B cell (primary cell): ENCODE data around the gene ARHGEF39. TPM values are rescaled to one million over a fixed set of nuclear protein-coding genes. Genes with fewer than 3 reads are reported as not detected.

Source experiments
- ATAC-seq: fragments of 200-7000 bp; cut with Tn5 transposase; one replicate; pipeline ENCODE4 v1.10.0; 2021; ENCODE audit warnings: low read depth, mild to moderate bottlenecking, moderate number of reproducible peaks, moderate library complexity
- CTCF ChIA-PET: fragments of 350-600 bp; sonication (Branson Sonifier 250); formaldehyde crosslinking; loops from one replicate; lab custom pipeline; 2021; ENCODE audit warnings: antibody characterized with exemption, inconsistent platforms; lab: Charles Lee
- POLR2A ChIA-PET: fragments of 350-600 bp; sonication (Branson Sonifier 250); formaldehyde crosslinking; loops from one replicate; lab custom pipeline; 2021; ENCODE audit warnings: antibody characterized with exemption; lab: Charles Lee
- DNase-seq: peaks from one replicate; pipeline ENCODE4 v3.0.0; 2013
- H2AFZ ChIP-seq: 2 replicates; pipeline ENCODE4 v1.6.1; 2012; ENCODE audit warnings: mild to moderate bottlenecking, low read depth, low read length; ENCODE audit not compliant: insufficient read depth, poor library complexity, severe bottlenecking
- H3K27ac ChIP-seq, 2 donors: 1 replicate in 1 of 2; 2 replicates in 1 of 2; pipeline ENCODE4 v1.5.1; 2012 to 2013; ENCODE audit warnings: low read length in 2 of 2, mild to moderate bottlenecking in 2 of 2, moderate library complexity in 1 of 2
- H3K27me3 ChIP-seq, 4 experiments: fragments of 200-600 bp in 1 of 4; sonication (generic) in 1 of 4; replicated peaks in 1 of 4; 1 replicate in 2 of 4; 2 replicates in 2 of 4; pipeline versions ENCODE4 v1.6.1 to v1.7.0; 2013 to 2016; ENCODE audit warnings: low read length in 3 of 4, mild to moderate bottlenecking in 2 of 4, mixed read lengths in 1 of 4, moderate library complexity in 1 of 4; ENCODE audit not compliant: insufficient read depth in 4 of 4, control insufficient read depth in 3 of 4; ENCODE audit errors: control extremely low read depth in 1 of 4
- H3K36me3 ChIP-seq, 2 experiments: replicated peaks in 1 of 2; 1 replicate in 1 of 2; 2 replicates in 1 of 2; pipeline versions ENCODE4 v1.6.1 to v1.7.1; 2013; ENCODE audit warnings: low read length in 1 of 2; ENCODE audit not compliant: insufficient read depth in 2 of 2, control insufficient read depth in 1 of 2; ENCODE audit errors: control extremely low read depth in 1 of 2, extremely low read depth in 1 of 2
- H3K4me1 ChIP-seq, 2 donors: fragments of 200-600 bp in 1 of 2; sonication (generic) in 1 of 2; 1 replicate in 1 of 2; 2 replicates in 1 of 2; pipeline versions ENCODE4 v1.5.1 to v1.6.1; 2013 to 2017; ENCODE audit warnings: low read length in 2 of 2; ENCODE audit not compliant: control insufficient read depth in 2 of 2, insufficient read depth in 2 of 2
- H3K4me2 ChIP-seq: replicated peaks from 2 replicates; pipeline ENCODE3; 2012; ENCODE audit warnings: mild to moderate bottlenecking, low read depth, low read length; ENCODE audit not compliant: poor library complexity, severe bottlenecking
- H3K4me3 ChIP-seq, 5 experiments: fragments of 200-600 bp in 1 of 5; sonication (generic) in 1 of 5; 1 replicate in 3 of 5; 2 replicates in 2 of 5; pipeline versions ENCODE4 v1.5.1 to v1.7.0; 2011 to 2016; ENCODE audit warnings: low read length in 4 of 5, mild to moderate bottlenecking in 4 of 5, low read depth in 2 of 5, control low read depth in 1 of 5, moderate library complexity in 1 of 5; ENCODE audit not compliant: insufficient read depth in 1 of 5; ENCODE audit errors: control extremely low read depth in 1 of 5, extremely low read depth in 1 of 5
- H3K79me2 ChIP-seq: fragments of 200-600 bp; sonication (generic); one replicate; pipeline ENCODE4 v1.6.0; 2016; ENCODE audit warnings: low read length; ENCODE audit not compliant: control insufficient read depth, insufficient read depth
- H3K9ac ChIP-seq: fragments of 200-600 bp; sonication (generic); 2 replicates; pipeline ENCODE4 v1.6.1; 2017; ENCODE audit warnings: mild to moderate bottlenecking, low read length, moderate library complexity
- H3K9me3 ChIP-seq, 3 donors: one replicate each; pipeline versions ENCODE4 v1.6.1 to v1.7.1; 2013; ENCODE audit warnings: low read length in 2 of 3; ENCODE audit not compliant: control insufficient read depth in 2 of 3, insufficient read depth in 1 of 3; ENCODE audit errors: control extremely low read depth in 1 of 3
- H4K20me1 ChIP-seq: 2 replicates; pipeline ENCODE4 v1.6.0; 2012; ENCODE audit warnings: mild to moderate bottlenecking, low read length; ENCODE audit not compliant: insufficient read depth, control insufficient read depth, poor library complexity, severe bottlenecking
- H3K27ac Mint-ChIP-seq: one replicate; pipeline ENCODE4 v1.8.0; 2021; ENCODE audit warnings: mixed read lengths
- H3K27me3 Mint-ChIP-seq: one replicate; pipeline ENCODE4 v1.8.0; 2021; ENCODE audit warnings: mixed read lengths
- H3K4me1 Mint-ChIP-seq: one replicate; pipeline ENCODE4 v1.8.0; 2021; ENCODE audit warnings: mixed read lengths
- H3K4me3 Mint-ChIP-seq: one replicate; pipeline ENCODE4 v1.8.0; 2021; ENCODE audit warnings: mixed read lengths
- H3K9me3 Mint-ChIP-seq: one replicate; pipeline ENCODE4 v1.8.0; 2022; ENCODE audit warnings: mixed read lengths; ENCODE audit not compliant: insufficient read depth
- EZH2 ChIP-seq: IDR thresholded peaks from 2 replicates; pipeline ENCODE4 v1.6.1; 2012; ENCODE audit warnings: borderline replicate concordance, low read depth, mild to moderate bottlenecking, moderate library complexity, low read length; ENCODE audit not compliant: insufficient read depth, poor library complexity, severe bottlenecking
- WGBS: methylation state at CpG from one replicate; pipeline ENCODE4 v1.1.5; 2013; ENCODE audit warnings: missing lambda C conversion rate; ENCODE audit not compliant: insufficient coverage; 5-methylcytosine and 5-hydroxymethylcytosine counted together
- intact Hi-C: fragments of 100-400 bp; cut with micrococcal nuclease; formaldehyde crosslinking; loops from one replicate; pipeline ENCODE4 v1.10.0; 2022
- polyA plus RNA-seq: library from polyadenylated mRNA; depleted of rRNA; stranded (reverse); fragments of >200 nt; gene quantifications from 2 replicates; pipeline ENCODE4 v1.2.3, GENCODE V29; 2012
- total RNA-seq, 2 donors: library from RNA; stranded (reverse); fragments of 120-200 nt in 1 of 2; gene quantifications; 1 replicate in 1 of 2; 2 replicates in 1 of 2; pipeline versions ENCODE4 v1.2.3 to v1.2.4, GENCODE V29; 2013 to 2022
- TF ChIP-seq, protein P1 (sequence below): fragments of 200-600 bp; IDR thresholded peaks from one replicate; pipeline ENCODE4 v1.8.0; 2022; ENCODE audit warnings: antibody characterized with exemption, mild to moderate bottlenecking

ARHGEF39 gene
- total and polyA plus RNA-seq, 2 donors (not counting 1 experiment from before 2014, with no cell fraction given): 0.40 to 0.62 TPM

DNA sequence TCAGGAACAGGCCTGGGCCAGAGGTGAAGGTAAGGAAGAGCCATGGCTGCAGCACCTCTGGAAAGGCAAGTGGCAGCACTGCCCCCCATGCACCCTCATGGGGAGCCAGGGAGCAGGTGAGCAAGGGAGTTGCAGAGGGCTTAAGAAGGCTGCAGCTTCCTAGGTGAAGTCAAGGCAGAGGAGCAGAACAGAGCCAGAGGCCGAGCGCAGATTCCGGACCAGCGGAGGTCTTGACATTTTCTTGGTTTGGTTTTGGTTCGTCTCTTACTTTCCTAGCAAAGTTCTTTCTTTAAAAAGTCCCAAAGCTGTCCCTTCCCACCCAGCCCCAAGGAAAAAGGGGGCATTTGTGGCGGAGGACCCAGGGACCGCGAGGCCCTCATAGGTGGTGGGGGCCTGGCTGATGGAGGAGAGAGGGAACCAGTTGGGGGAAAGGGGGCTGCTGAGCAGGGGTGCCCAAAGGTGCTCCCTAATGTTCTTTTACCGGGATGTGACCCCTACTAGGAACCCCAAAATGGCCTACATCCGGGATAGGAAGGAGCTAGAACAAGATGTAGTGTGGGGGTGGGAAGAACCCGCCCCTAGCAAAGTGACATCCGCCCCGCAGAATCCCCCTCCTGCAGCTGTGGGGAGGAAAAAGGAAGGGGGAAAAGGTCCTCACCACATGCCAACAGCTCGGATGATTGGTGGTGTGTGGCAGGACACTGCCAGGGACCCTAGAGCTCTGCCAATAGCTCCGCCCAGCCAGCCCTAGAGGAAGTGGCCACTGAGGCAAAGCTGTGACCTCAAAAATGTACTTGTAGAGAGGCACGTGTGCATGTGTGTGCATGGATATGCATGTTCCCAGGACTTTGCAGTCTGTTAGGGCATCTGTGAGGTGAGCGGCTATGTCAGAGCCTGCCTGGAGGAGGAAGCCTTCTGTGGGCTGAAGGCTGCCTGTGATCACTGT lies 45.9 kb downstream of the ARHGEF39 start:
- H3K4me3 ChIP-seq: peak overlapping the region; percentile 80 to 91 (median 90)

More for the DNA sequence above, 45.9 kb downstream of the ARHGEF39 start:
- H3K4me1 Mint-ChIP-seq: peaks cover 84% of the 10 kb centered on the region
- peaks cover 66 to 82% of the 10 kb centered on the region in 2 donors for H3K4me1 ChIP-seq
- POLR2A ChIA-PET: interaction anchor here (0.8 to 7.1 kb wide), 12 partner anchors 10 to 547 kb away, joined by 3 to 114 read pairs (median 12); partner anchors contain the start of genes ARHGEF39, CCDC107, CREB3 and RMRP
- peak overlapping the region; percentile 86 for H3K4me3 Mint-ChIP-seq
- H3K4me2 ChIP-seq: peak overlapping the region; percentile 76
- H3K27me3 Mint-ChIP-seq: no peaks in the 10 kb centered on the region
- H3K27me3 ChIP-seq: no peaks in the 10 kb centered on the region
- ATAC-seq (peak; percentile 47), DNase-seq (peak; percentile 90)
- peaks cover 39% of the 10 kb centered on the region for H3K79me2 ChIP-seq
- peaks cover 27% of the 10 kb centered on the region for H4K20me1 ChIP-seq
- peak overlapping the region; percentile 93 for H3K9ac ChIP-seq
- H3K9me3 Mint-ChIP-seq: no peaks in the 10 kb centered on the region
- WGBS: 0% methylated on average over 4 of the region's 17 CpGs
- H3K27ac ChIP-seq: peak overlapping the region; percentile 95 to 97
- TF ChIP-seq, protein P1, sequence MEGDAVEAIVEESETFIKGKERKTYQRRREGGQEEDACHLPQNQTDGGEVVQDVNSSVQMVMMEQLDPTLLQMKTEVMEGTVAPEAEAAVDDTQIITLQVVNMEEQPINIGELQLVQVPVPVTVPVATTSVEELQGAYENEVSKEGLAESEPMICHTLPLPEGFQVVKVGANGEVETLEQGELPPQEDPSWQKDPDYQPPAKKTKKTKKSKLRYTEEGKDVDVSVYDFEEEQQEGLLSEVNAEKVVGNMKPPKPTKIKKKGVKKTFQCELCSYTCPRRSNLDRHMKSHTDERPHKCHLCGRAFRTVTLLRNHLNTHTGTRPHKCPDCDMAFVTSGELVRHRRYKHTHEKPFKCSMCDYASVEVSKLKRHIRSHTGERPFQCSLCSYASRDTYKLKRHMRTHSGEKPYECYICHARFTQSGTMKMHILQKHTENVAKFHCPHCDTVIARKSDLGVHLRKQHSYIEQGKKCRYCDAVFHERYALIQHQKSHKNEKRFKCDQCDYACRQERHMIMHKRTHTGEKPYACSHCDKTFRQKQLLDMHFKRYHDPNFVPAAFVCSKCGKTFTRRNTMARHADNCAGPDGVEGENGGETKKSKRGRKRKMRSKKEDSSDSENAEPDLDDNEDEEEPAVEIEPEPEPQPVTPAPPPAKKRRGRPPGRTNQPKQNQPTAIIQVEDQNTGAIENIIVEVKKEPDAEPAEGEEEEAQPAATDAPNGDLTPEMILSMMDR: no peak
- no peak for TF ChIP-seq EZH2
- CTCF ChIA-PET: interaction anchor here (0.8 to 14.3 kb wide), 12 partner anchors 7 to 229 kb away, joined by 3 to 357 read pairs (median 14); partner anchors contain the start of genes ARHGEF39, CCDC107, CREB3 and RMRP
- intact Hi-C loops: loop anchor here (1.0 kb wide), 6 partner anchors 15 to 100 kb away; partner anchors contain the start of genes CCDC107 and RMRP
- no peaks in the 10 kb centered on the region for H3K9me3 ChIP-seq
- no peak overlapping the region for H2AFZ ChIP-seq
- H3K27ac Mint-ChIP-seq: peak overlapping the region; percentile 86
- H3K36me3 ChIP-seq: peaks cover 3 to 24% of the 10 kb centered on the region in 2 experiments
